Neural cell (in vitro differentiated cells): ENCODE data around the gene ABCG2.

Experiments used
- CTCF ChIP-seq: fragments of 450-650 bp; IDR thresholded peaks from 2 replicates; pipeline ENCODE4 v1.5.1; 2014; ENCODE audit warnings: antibody characterized with exemption, mild to moderate bottlenecking, moderate library complexity; ENCODE audit not compliant: poor library complexity, severe bottlenecking
- EP300 ChIP-seq: fragments of 450-650 bp; conservative IDR thresholded peaks from 2 replicates; pipeline ENCODE4 v1.6.1; 2014; ENCODE audit warnings: antibody characterized with exemption, mild to moderate bottlenecking, moderate library complexity; ENCODE audit not compliant: poor library complexity, severe bottlenecking
- EZH2 ChIP-seq: fragments of 200-600, 300-800 bp; shearing (Covaris generic), sonication (generic); IDR thresholded peaks from 2 replicates; pipeline ENCODE4 v1.6.1; 2014; ENCODE audit warnings: antibody characterized with exemption, low read length, borderline replicate concordance, mild to moderate bottlenecking; ENCODE audit not compliant: insufficient read depth, poor library complexity, severe bottlenecking
- POLR2AphosphoS5 ChIP-seq: IDR thresholded peaks from 2 replicates; pipeline ENCODE4 v1.6.1; 2012

GRCh38 chr4:88200186-88200585 is 41.7 kb upstream of the ABCG2 start:
- TF ChIP-seq CTCF (no peak), EP300 (no peak), POLR2AphosphoS5 (no peak), EZH2 (no peak)
